WI38 (cell line): Measurements from ENCODE around the gene KCNK15.

Experiments
- H3K4me3 ChIP-seq: 2 replicates; pipeline ENCODE4 v1.5.1; 2011; ENCODE audit warnings: low read depth, mild to moderate bottlenecking, control low read depth, low read length
- TF ChIP-seq, protein P1 (sequence below): IDR thresholded peaks from 2 replicates; pipeline ENCODE4 v1.5.1; 2012; ENCODE audit warnings: low read depth, mild to moderate bottlenecking, control low read depth, low read length

KCNK15 gene

DNA sequence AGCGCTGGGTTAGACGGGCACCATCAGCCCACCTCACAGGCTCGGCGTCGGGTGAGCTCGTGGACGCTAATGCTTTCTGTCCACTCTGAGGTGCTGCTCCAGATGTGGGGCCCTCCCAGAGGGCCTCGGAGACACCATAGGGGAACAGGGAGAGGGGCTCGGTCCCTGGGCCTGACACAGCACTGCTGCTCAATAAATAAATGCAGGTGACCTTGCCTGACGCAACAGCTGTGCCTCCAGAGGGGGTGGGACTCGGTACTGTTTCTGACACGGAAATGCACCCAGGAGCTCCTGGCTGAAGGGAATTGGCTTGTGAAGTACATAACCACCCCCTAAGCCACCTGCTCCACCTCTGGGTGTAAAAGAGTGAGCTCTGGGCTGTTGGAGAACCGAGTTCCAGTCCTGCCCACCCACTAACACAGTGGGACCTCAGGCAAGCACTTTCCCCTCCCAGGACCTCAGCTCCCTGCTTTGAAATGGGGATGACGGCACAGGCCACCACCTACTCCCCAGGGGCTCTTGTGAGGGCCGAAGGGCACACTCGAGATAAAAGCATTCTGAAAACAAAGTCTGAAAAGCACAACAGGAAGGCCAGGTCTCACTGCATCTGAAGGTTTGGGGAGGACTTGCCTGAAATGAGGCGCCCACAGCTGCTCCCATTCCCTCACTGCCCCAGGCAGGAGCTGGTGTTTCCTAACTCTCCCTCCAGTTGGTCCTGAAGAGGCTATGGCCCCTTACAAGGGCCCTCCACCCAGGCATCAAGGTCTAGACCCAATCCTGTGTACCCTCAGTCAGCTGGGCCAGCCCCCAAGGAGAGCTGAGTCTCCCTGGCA is 6.7 kb downstream of the KCNK15 start:
- TF ChIP-seq, protein P1, sequence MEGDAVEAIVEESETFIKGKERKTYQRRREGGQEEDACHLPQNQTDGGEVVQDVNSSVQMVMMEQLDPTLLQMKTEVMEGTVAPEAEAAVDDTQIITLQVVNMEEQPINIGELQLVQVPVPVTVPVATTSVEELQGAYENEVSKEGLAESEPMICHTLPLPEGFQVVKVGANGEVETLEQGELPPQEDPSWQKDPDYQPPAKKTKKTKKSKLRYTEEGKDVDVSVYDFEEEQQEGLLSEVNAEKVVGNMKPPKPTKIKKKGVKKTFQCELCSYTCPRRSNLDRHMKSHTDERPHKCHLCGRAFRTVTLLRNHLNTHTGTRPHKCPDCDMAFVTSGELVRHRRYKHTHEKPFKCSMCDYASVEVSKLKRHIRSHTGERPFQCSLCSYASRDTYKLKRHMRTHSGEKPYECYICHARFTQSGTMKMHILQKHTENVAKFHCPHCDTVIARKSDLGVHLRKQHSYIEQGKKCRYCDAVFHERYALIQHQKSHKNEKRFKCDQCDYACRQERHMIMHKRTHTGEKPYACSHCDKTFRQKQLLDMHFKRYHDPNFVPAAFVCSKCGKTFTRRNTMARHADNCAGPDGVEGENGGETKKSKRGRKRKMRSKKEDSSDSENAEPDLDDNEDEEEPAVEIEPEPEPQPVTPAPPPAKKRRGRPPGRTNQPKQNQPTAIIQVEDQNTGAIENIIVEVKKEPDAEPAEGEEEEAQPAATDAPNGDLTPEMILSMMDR: no peak

DNA sequence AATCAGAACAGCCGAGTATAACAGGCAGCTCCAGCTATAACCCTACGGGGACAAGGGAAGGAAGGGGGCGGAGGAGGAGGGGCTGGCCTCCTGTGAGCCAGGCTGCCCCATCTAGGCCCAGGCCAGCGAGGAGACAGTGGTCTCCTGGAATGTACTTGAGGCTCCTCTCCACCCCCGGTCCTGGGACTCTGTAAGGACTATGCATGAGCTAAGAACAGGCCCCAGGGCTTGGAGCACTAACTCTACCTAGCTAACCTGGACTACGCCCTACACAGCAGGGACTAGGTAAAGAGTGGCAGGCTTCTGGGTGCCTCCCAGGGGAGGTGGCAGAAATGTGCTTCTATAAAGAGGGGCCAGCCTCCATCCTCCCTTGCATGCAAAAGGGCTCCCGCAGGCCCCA is 8.9 kb downstream of the KCNK15 start:
- TF ChIP-seq, protein P1: no peak
- H3K4me3 ChIP-seq: no peak overlapping the region

More for the DNA sequence above, 6.7 kb downstream of the KCNK15 start:
- no peak overlapping the region for H3K4me3 ChIP-seq

DNA sequence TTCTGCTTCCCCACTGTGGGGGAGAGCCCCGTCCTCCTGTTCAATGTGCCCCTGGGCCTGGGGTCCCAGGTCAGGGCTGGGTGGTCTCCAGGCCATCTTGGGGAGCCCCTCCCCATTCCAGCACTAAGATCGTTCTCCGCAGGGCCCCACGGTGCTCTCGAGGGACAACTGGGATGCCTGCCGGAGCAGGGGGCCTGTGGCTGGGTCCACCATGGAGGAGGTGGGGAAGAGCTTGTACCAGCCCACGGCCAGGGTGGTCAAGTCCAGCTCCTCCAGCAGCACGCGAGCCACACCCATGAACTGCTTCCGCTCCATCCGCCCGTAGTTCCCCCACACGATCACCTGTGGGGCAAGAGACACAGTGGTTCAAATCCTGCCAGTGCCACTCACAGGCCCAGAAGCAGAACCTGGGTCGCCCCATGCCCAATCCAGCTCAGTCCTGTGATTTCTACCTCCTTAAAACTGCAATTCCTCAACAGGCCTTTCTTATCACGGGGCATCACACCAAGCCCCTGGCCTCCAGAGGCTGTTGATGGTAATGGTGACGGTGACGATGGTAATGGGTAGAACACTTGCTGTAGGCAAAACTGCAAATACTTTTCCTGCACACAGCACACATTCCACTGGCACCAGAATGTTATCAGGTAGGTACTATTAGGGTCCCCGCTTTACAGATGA is 10.5 kb downstream of the KCNK15 start:
- H3K4me3 ChIP-seq: no peak overlapping the region
- TF ChIP-seq, protein P1: no peak

DNA sequence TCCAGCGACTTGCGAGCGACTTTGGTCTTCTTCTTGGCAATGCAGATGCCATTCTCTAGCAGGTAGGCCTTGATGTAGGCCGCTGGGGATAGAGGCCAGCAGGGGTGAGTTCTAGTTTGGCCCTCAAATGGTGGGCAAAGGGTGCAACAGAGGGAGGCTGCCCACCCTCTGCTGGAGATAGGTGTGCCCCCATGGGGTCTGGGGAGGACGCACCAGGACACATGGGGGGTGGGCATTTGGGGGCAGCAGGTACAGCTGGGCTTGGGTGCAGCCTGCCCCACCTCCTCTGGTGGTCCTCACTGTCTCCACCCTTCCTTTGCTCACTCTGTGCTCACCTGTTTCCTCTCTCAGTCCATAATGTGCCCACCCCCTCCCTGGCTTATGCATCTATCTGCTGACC is 11.3 kb downstream of the KCNK15 start:
- TF ChIP-seq, protein P1: no peak
- no peak overlapping the region for H3K4me3 ChIP-seq

DNA sequence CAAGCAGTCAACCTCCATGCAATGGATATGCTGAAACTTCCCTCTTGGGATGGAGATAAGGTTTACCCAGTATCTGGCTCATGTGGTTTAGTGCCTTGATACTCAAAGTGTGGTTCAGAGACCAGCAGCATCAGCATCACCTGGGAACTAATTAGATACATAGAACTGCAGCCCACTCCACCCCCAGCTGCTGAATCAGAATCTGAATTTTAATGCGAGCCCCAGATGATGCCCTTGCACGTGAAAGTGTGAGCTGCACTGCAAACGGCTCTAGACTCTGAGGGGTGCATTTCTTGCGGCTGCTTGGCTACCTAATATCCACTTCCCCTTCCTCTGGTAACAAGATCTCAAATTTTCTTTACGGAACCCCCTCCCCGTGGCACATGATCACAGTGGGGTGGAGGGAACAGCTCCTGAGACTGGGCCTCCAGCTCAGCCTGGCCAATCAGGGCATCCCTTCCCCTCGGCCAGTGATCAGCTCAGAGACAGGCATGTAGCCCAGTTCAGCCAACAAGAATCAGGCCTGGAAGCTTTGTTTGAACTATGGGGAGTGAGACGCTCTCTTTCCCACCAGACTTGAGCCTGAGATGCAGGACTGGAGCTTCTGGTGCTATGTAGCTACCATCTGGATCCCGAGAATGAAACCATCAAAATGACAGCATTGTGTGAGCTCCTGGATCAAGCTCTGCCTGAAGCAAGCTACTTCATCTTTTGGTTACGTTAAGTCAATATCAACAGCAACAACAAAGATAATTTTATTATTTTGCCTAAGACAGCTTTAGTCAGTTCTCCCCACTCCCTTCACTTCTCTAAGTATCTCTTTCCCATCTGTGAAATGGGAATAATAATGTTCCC is 12.8 kb downstream of the KCNK15 start:
- TF ChIP-seq, protein P1: no peak
- no peak overlapping the region for H3K4me3 ChIP-seq

DNA sequence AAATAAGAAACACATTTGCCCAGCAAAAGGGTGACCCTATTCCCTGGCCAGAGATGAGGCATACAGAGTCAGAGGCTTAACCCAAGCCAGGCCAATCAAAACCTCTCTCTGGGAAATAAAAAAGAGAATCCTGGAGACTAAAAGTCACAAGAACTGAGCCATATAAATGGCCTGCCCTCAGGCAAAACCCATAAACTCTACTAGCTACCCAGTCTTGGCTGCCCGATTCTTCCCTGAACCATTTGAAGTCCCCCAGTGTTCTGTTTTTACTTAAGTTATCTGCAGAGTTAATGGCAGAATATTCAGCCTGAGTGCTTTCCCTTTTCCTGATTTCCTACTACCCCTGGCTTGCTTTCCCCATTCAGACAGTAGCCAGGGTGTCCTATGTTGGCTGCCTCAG is 13.9 kb downstream of the KCNK15 start:
- no peak overlapping the region for H3K4me3 ChIP-seq
- TF ChIP-seq, protein P1: no peak

DNA sequence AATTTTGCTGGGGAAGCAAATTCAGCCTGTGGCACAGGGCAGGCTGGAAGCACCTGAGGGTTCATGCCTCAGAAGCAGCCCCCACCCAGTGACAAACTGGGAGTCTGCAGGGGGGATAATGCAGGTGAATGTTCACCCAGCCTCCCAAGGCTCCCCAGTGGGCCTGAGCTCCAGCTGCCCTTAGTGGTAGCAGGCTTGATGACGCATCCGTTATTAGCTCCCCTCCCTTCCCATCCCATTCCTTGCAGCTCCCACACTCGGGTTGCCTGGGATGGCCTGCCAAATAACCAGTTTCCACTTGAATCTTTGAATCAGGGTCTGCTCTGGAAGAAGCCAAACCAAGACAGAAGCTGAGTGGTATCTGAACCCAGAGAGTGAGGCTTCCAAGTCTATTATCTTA is 15.8 kb downstream of the KCNK15 start:
- H3K4me3 ChIP-seq: no peak overlapping the region
- TF ChIP-seq, protein P1: no peak
